WI38 (cell line): ENCODE measurements around the gene TUBA1A.
"Not testable (repeated sequence)": the region's sequence is repeated elsewhere in the genome, so short reads cannot be mapped to it uniquely, and the experiment has no call there.

Experiments used
- H3K4me3 ChIP-seq: 2 replicates; pipeline ENCODE4 v1.5.1; 2011; ENCODE audit warnings: low read depth, mild to moderate bottlenecking, control low read depth, low read length
- CTCF ChIP-seq: IDR thresholded peaks from 2 replicates; pipeline ENCODE4 v1.5.1; 2012; ENCODE audit warnings: low read depth, mild to moderate bottlenecking, control low read depth, low read length

The TUBA1A gene

GRCh38 chr12:49138587-49138986 is 50.3 kb downstream of the TUBA1A start:
- H3K4me3 ChIP-seq = no peak overlapping the region
- no peak for TF ChIP-seq CTCF

- no peak for TF ChIP-seq CTCF
Measured at GRCh38 chr12:49137476-49137875, 51.4 kb downstream of the TUBA1A start.

GRCh38 chr12:49136997-49137396 is 51.9 kb downstream of the TUBA1A start:
- not testable (repeated sequence) for H3K4me3 ChIP-seq

More at GRCh38 chr12:49137476-49137875, 51.4 kb downstream of the TUBA1A start:
- H3K4me3 ChIP-seq = no peak overlapping the region
